ENCODE data around the gene SST. TPM values are rescaled to one million over a fixed set of nuclear protein-coding genes. Genes with fewer than 3 reads are reported as not detected.
A peak's percentile ranks its signal among the peaks of the same experiment; 100 is the strongest.

SST gene
- total RNA-seq, 1 donor from 2014 or later: not detected

DNA sequence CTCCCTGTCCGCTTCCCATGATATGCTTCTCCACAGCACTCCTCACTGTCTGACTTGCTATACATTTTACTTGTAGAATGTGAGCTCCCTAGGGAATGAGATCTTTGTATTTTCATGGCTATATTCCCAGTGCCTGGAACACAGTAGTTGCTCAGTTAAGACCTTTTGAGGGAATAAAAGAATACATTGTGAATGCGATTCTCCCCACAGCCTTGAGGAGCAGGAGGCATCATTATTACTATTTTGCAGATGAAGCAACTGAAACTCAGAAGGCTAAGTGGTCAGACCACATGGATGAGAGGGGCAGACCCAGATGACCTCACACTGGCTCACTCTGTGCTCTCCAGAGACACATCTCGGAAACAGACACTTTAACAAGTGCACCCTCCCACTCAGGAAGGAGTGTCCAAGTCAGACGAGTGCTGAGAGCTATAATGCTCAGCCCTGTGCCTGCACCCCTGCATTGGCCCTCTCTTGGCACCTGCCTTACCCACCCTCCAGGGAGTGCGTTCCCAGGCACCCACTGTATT is 46.8 kb downstream of the SST start:
- Histone ChIP-seq H2AFZ (replicated peaks) (no peak overlapping the region), H3K27me3 (no peaks in the 10 kb centered on the region), H3F3A (ENCODE audit: low read depth) (peaks cover 15% of the 10 kb centered on the region), H3K9me3 (ENCODE audit: low read depth) (no peaks in the 10 kb centered on the region), H3K4me3 (no peak overlapping the region), H3K9ac (no peak overlapping the region), H3K79me2 (ENCODE audit: low read depth) (no peaks in the 10 kb centered on the region), H3K4me2 (no peak overlapping the region), H3K4me1 (peaks cover 45% of the 10 kb centered on the region), H3K27ac (no peak overlapping the region), H3K36me3 (no peaks in the 10 kb centered on the region), H4K20me1 (ENCODE audit: low read depth) (no peaks in the 10 kb centered on the region)
- H3K4me3 Mint-ChIP-seq: no peak overlapping the region
- no peak for DNase-seq (ENCODE audit: low spot score)
- H3K27me3 Mint-ChIP-seq (ENCODE audit: insufficient read depth, low read depth): peaks cover 9% of the 10 kb centered on the region
- no peaks in the 10 kb centered on the region for H3K9me3 Mint-ChIP-seq
- no peaks in the 10 kb centered on the region for H3K36me3 Mint-ChIP-seq
- peaks cover 30% of the 10 kb centered on the region for H3K4me1 Mint-ChIP-seq
- no peak for TF ChIP-seq EZH2 (IDR thresholded peaks at IDR 0.05)
- no peak for TF ChIP-seq EZH2phosphoT487 (IDR thresholded peaks at IDR 0.05)
- TF ChIP-seq, protein P1, sequence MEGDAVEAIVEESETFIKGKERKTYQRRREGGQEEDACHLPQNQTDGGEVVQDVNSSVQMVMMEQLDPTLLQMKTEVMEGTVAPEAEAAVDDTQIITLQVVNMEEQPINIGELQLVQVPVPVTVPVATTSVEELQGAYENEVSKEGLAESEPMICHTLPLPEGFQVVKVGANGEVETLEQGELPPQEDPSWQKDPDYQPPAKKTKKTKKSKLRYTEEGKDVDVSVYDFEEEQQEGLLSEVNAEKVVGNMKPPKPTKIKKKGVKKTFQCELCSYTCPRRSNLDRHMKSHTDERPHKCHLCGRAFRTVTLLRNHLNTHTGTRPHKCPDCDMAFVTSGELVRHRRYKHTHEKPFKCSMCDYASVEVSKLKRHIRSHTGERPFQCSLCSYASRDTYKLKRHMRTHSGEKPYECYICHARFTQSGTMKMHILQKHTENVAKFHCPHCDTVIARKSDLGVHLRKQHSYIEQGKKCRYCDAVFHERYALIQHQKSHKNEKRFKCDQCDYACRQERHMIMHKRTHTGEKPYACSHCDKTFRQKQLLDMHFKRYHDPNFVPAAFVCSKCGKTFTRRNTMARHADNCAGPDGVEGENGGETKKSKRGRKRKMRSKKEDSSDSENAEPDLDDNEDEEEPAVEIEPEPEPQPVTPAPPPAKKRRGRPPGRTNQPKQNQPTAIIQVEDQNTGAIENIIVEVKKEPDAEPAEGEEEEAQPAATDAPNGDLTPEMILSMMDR (IDR thresholded peaks at IDR 0.05): no peak
- H3K27ac Mint-ChIP-seq: no peak overlapping the region

DNA sequence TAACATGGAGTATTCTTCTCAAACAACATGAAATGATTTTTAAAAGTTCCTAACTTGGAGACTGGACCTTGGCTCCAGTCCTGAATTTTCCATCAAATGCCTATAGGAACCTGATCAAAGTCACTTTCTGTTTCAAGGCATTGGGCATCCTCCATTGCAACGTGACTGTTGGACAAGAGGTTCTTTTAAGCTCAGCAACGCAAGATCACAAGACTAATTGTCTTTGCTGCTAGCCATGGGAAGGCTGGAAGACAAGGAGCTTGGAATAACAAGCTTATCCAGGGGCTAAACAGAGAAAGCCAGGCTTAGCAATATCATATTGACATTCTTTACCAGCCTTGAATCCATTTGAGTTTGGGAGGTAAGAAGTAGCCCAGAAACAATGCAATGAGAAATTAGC is 48.3 kb downstream of the SST start:
- H3K9me3 ChIP-seq (ENCODE audit: low read depth): no peaks in the 10 kb centered on the region
- H3K27ac Mint-ChIP-seq: no peak overlapping the region
- H3K36me3 ChIP-seq: no peaks in the 10 kb centered on the region
- peak; percentile 8 for DNase-seq (ENCODE audit: low spot score)
- H3K27me3 ChIP-seq: no peaks in the 10 kb centered on the region
- H3K9me3 Mint-ChIP-seq: no peaks in the 10 kb centered on the region
- no peak overlapping the region for H2AFZ ChIP-seq (replicated peaks)
- no peak overlapping the region for H3K4me3 Mint-ChIP-seq
- no peaks in the 10 kb centered on the region for H3K36me3 Mint-ChIP-seq
- no peaks in the 10 kb centered on the region for H3K79me2 ChIP-seq (ENCODE audit: low read depth)
- H3K27me3 Mint-ChIP-seq (ENCODE audit: insufficient read depth, low read depth): peaks cover 9% of the 10 kb centered on the region
- no peak overlapping the region for H3K4me2 ChIP-seq
- peaks cover 40% of the 10 kb centered on the region for H3K4me1 ChIP-seq
- no peak overlapping the region for H3K9ac ChIP-seq
- H3K4me1 Mint-ChIP-seq: peaks cover 26% of the 10 kb centered on the region
- TF ChIP-seq EZH2phosphoT487 (IDR thresholded peaks at IDR 0.05) (no peak), EZH2 (IDR thresholded peaks at IDR 0.05) (no peak)
- TF ChIP-seq, protein P1 (IDR thresholded peaks at IDR 0.05): no peak
- no peaks in the 10 kb centered on the region for H4K20me1 ChIP-seq (ENCODE audit: low read depth)
- no peak overlapping the region for H3K4me3 ChIP-seq
- H3K27ac ChIP-seq: no peak overlapping the region
- H3F3A ChIP-seq (ENCODE audit: low read depth): peaks cover 21% of the 10 kb centered on the region

DNA sequence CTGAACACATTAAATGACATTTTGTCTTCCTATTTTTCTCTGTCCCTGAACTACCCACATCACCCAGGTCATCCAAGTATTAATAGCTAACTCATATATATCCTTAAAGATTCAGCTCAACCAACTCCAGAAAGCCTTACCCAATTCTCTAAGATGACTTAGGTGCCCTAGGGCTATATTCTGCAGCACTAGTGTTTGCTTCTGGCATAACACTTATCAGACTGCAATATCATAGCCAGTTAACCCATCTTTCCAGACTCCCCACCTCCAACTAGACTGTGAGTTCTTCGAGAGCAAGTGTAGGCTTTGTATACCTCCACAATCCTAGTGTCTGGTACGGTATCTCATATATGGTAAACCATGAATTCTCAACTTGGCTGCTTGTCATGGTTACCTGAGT is 50.7 kb downstream of the SST start:
- no peaks in the 10 kb centered on the region for H4K20me1 ChIP-seq (ENCODE audit: low read depth)
- no peaks in the 10 kb centered on the region for H3K79me2 ChIP-seq (ENCODE audit: low read depth)
- no peak for DNase-seq (ENCODE audit: low spot score)
- no peak overlapping the region for H2AFZ ChIP-seq (replicated peaks)
- H3K9ac ChIP-seq: no peak overlapping the region
- peaks cover 16% of the 10 kb centered on the region for H3K4me1 Mint-ChIP-seq
- no peaks in the 10 kb centered on the region for H3K9me3 ChIP-seq (ENCODE audit: low read depth)
- peaks cover 9% of the 10 kb centered on the region for H3K27me3 Mint-ChIP-seq (ENCODE audit: insufficient read depth, low read depth)
- no peaks in the 10 kb centered on the region for H3K36me3 Mint-ChIP-seq
- TF ChIP-seq, protein P1 (IDR thresholded peaks at IDR 0.05): no peak
- H3K4me3 ChIP-seq: no peak overlapping the region
- no peak overlapping the region for H3K4me2 ChIP-seq
- H3K36me3 ChIP-seq: no peaks in the 10 kb centered on the region
- H3K4me3 Mint-ChIP-seq: no peak overlapping the region
- H3K27ac Mint-ChIP-seq: no peak overlapping the region
- no peaks in the 10 kb centered on the region for H3K9me3 Mint-ChIP-seq
- no peak overlapping the region for H3K27ac ChIP-seq
- no peaks in the 10 kb centered on the region for H3K27me3 ChIP-seq
- peaks cover 24% of the 10 kb centered on the region for H3F3A ChIP-seq (ENCODE audit: low read depth)
- H3K4me1 ChIP-seq: peaks cover 40% of the 10 kb centered on the region

Other genes with a start within 250 kb of the SST start
- gene RTP2, start 32.2 kb upstream of the SST start, total RNA-seq (ENCODE audit: low replicate concordance): not detected in 2 replicates
- 14.2 and 20.3 TPM in 2 replicates for gene BCL6, start 75.1 kb upstream of the SST start, total RNA-seq (ENCODE audit: low replicate concordance)

Data from neural progenitor cell (in vitro differentiated cells).